GM12865 (cell line): ENCODE measurements around the gene TMEM62.
"Not testable (repeated sequence)": the region's sequence is repeated elsewhere in the genome, so short reads cannot be mapped to it uniquely, and the experiment has no call there.

Source experiments
- DNase-seq: peaks from one replicate; pipeline ENCODE4 v3.0.0; 2010; ENCODE audit warnings: low read depth
- H3K4me3 ChIP-seq: 2 replicates; pipeline ENCODE4 v1.5.1; 2011; ENCODE audit warnings: mild to moderate bottlenecking, low read depth, low read length, control low read depth
- CTCF ChIP-seq: IDR thresholded peaks from 2 replicates; pipeline ENCODE4 v1.5.1; 2011; ENCODE audit warnings: low read length, control low read depth, low read depth, inconsistent platforms; ENCODE audit not compliant: insufficient read depth; ENCODE audit errors: missing control alignments

Gene TMEM62

DNA sequence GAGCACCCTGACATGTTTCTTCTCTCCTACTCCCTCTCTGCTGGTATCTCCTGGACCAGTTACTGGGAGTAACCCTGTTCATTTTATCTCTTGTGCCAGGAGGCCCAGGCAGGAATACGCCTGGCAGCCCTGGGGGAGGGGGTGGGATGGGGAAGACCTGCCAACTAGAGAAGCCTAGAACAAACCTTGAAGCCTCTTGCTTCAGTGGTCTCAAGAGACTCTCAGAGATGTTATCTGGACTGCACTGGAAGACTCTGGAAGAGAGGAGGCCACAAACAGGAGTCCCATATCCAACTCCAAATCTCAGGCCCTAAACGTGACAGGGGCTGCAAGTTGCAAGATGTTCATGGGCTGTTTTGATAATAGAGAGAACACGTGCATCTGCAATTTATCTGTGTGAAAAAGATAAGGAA is 87.6 kb downstream of the TMEM62 start, which contains the start of gene EPB42:
Gene EPB42 (minus strand): TSS at position 28 of the 413 bp plus-strand sequence. CDS start 193 bp downstream, outside the sequence.
- DNase-seq, result no peak
- TF ChIP-seq CTCF, result no peak
- no peak within 1 kb of the TSS for H3K4me3 ChIP-seq

DNA sequence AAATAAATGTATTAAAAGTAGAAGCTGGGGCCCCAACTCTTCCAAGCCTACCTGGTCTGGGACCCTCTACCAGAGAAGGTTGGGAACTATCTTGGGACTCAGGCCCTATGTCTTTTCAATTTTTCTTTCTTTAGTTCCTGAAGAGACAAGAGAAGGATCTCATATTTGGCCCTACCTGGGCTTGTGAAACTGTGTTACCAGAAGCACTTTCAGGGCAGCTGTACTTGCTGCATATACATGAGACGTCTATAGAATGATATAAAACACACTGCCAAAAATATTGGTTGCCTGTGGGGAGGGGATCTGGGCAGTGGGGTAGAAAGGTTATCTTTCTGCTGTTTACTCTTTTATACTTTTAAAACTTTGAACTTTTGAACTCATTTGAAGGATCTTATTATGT is 88.0 kb downstream of the TMEM62 start:
- no peak for TF ChIP-seq CTCF
- no peak for DNase-seq
- H3K4me3 ChIP-seq, result no peak overlapping the region

- peak; percentile 80 for TF ChIP-seq CTCF
- DNase-seq, result peak; percentile 79
- no peak overlapping the region for H3K4me3 ChIP-seq
Observed at GRCh38 chr15:43225201-43225949, 92.0 kb downstream of the TMEM62 start.

GRCh38 chr15:43225950-43226255 is 92.5 kb downstream of the TMEM62 start:
- not testable (repeated sequence) for H3K4me3 ChIP-seq, DNase-seq

- no peak for DNase-seq
- no peak overlapping the region for H3K4me3 ChIP-seq
- TF ChIP-seq CTCF, result no peak
Observed at GRCh38 chr15:43226436-43227305, 93.3 kb downstream of the TMEM62 start.

GRCh38 chr15:43229977-43230376 is 96.6 kb downstream of the TMEM62 start:
- no peak for TF ChIP-seq CTCF
- no peak for DNase-seq
- H3K4me3 ChIP-seq, result no peak overlapping the region

DNA sequence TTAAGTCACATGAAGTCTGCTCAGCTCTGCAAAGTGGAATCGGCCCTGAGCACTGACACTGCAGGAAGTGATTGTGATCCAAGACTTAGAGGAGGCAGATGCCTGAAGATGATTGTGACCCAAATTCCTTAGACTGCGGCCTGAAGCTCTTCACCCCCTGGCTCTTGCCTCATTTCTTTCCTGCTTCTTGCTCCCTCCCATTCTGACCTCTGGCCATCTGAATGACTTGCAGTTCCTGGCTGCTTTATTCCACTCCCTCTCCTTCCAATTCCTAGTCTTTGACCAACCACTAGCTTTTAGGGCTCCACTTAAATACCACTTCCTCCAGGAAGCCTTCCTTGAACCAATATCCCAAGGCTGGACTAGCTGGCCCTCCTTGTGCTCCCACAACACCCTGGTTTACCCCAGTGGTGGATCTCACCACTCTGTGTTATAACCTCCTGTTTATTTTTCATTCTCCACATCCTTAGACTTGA is 97.3 kb downstream of the TMEM62 start:
- DNase-seq, result no peak

More for the DNA sequence above, 97.3 kb downstream of the TMEM62 start:
- H3K4me3 ChIP-seq, result no peak overlapping the region
- TF ChIP-seq CTCF, result no peak
